ENCODE data around the gene STK40.

DNA sequence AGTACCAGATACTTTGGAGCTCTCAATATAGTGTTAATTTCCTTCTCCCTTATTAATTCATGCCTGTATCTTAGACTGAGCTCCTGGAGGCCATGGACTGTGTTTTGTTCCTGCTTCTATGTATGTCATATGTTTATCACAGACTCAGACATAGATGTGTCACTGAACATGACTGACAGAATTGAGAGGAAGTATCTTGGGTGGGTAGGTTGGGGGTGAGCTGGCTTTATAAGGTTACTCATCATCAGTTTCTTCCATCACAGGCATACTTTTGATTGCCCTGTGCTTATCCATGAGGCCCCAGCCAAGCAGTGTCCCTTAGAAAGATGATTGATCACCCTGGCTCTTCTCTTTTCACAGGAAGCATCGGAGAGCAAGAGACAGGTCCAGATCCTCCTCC is 85.2 kb downstream of the STK40 start:
- TF ChIP-seq CTCF (IDR thresholded peaks at IDR 0.05): no peak
- TF ChIP-seq POLR2A (IDR thresholded peaks at IDR 0.05): no peak
- no peak for TF ChIP-seq EP300 (IDR thresholded peaks at IDR 0.05)

Data from upper lobe of left lung (tissue), 4 donors.